Measurements from ENCODE around the gene C10orf143.

Gene C10orf143

GRCh38 chr10:130080461-130080814 lies 30.2 kb downstream of the C10orf143 start:
- no peak overlapping the region for H3K4me3 ChIP-seq (ENCODE audit: control insufficient read depth, low read depth, low read length)
- DNase-seq (ENCODE audit: low read depth): no peak
- TF ChIP-seq CTCF (conservative IDR thresholded peaks at IDR 0.05; ENCODE audit: control insufficient read depth, insufficient read depth, low read depth, low read length): no peak

GRCh38 chr10:130079614-130080460 lies 30.8 kb downstream of the C10orf143 start:
- no peak for TF ChIP-seq CTCF (conservative IDR thresholded peaks at IDR 0.05; ENCODE audit: control insufficient read depth, insufficient read depth, low read depth, low read length)
- peak; percentile 3 for DNase-seq (ENCODE audit: low read depth)
- no peak overlapping the region for H3K4me3 ChIP-seq (ENCODE audit: control insufficient read depth, low read depth, low read length)

GRCh38 chr10:130078120-130078519 lies 32.5 kb downstream of the C10orf143 start:
- no peak for TF ChIP-seq CTCF (conservative IDR thresholded peaks at IDR 0.05; ENCODE audit: control insufficient read depth, insufficient read depth, low read depth, low read length)
- no peak overlapping the region for H3K4me3 ChIP-seq (ENCODE audit: control insufficient read depth, low read depth, low read length)
- no peak for DNase-seq (ENCODE audit: low read depth)

GRCh38 chr10:130076681-130077080 lies 33.9 kb downstream of the C10orf143 start:
- no peak for TF ChIP-seq CTCF (conservative IDR thresholded peaks at IDR 0.05; ENCODE audit: control insufficient read depth, insufficient read depth, low read depth, low read length)
- DNase-seq (ENCODE audit: low read depth): no peak
- H3K4me3 ChIP-seq (ENCODE audit: control insufficient read depth, low read depth, low read length): no peak overlapping the region

- DNase-seq (ENCODE audit: low read depth): no peak
- TF ChIP-seq CTCF (conservative IDR thresholded peaks at IDR 0.05; ENCODE audit: control insufficient read depth, insufficient read depth, low read depth, low read length): peak; percentile 12
- H3K4me3 ChIP-seq (ENCODE audit: control insufficient read depth, low read depth, low read length): no peak overlapping the region
These were observed 36.0 kb downstream of the C10orf143 start for GRCh38 chr10:130074639-130075038.

- TF ChIP-seq CTCF (conservative IDR thresholded peaks at IDR 0.05; ENCODE audit: control insufficient read depth, insufficient read depth, low read depth, low read length): no peak
- no peak overlapping the region for H3K4me3 ChIP-seq (ENCODE audit: control insufficient read depth, low read depth, low read length)
- no peak for DNase-seq (ENCODE audit: low read depth)
These were observed 36.7 kb downstream of the C10orf143 start for GRCh38 chr10:130073912-130074311.
